Measurements from ENCODE around the gene PPP1CC.

Gene PPP1CC

GRCh38 chr12:110683888-110684287, 58.8 kb downstream of the PPP1CC start:
- no peak for DNase-seq

- DNase-seq, result no peak
Observed at GRCh38 chr12:110680032-110680431, 62.7 kb downstream of the PPP1CC start.

- DNase-seq, result no peak
Observed at GRCh38 chr12:110679201-110679600, 63.5 kb downstream of the PPP1CC start.

GRCh38 chr12:110677982-110678381, 64.7 kb downstream of the PPP1CC start:
- no peak for DNase-seq

- no peak for DNase-seq
Observed at GRCh38 chr12:110677206-110677911, 65.3 kb downstream of the PPP1CC start.

GRCh38 chr12:110676171-110676570, 66.5 kb downstream of the PPP1CC start:
- no peak for DNase-seq

- no peak for DNase-seq
Observed at GRCh38 chr12:110670161-110670701, 72.5 kb downstream of the PPP1CC start.
